Ishikawa (cell line): Measurements from ENCODE around the gene SP3.

Experiments used
- CEBPB ChIP-seq: IDR thresholded peaks from 2 replicates; pipeline ENCODE4 v1.6.1; 2012
- EP300 ChIP-seq: IDR thresholded peaks from 2 replicates; pipeline ENCODE4 v1.6.1; 2012; ENCODE audit warnings: borderline replicate concordance
- RAD21 ChIP-seq: IDR thresholded peaks from 2 replicates; pipeline ENCODE4 v1.6.1; 2012; ENCODE audit warnings: low read depth
- TAF1 ChIP-seq: IDR thresholded peaks from 2 replicates; pipeline ENCODE4 v1.6.1; 2012; ENCODE audit warnings: low read depth, mild to moderate bottlenecking
- TCF12 ChIP-seq: IDR thresholded peaks from 2 replicates; pipeline ENCODE4 v1.6.1; 2012; ENCODE audit warnings: low read depth
- YY1 ChIP-seq: IDR thresholded peaks from 2 replicates; pipeline ENCODE4 v1.6.1; 2012; ENCODE audit warnings: low read depth
- ZBTB7A ChIP-seq: IDR thresholded peaks from 2 replicates; pipeline ENCODE4 v1.6.1; 2012; ENCODE audit warnings: low read depth
- TF ChIP-seq, protein P1 (sequence below): IDR thresholded peaks from 2 replicates; pipeline ENCODE4 v1.6.1; 2012
- TF ChIP-seq, protein P2 (sequence below): IDR thresholded peaks from 2 replicates; pipeline ENCODE4 v1.6.1; 2012
- TF ChIP-seq, protein P3 (sequence below): IDR thresholded peaks from 2 replicates; pipeline ENCODE4 v1.6.1; 2012; ENCODE audit warnings: low read depth, mild to moderate bottlenecking

DNA sequence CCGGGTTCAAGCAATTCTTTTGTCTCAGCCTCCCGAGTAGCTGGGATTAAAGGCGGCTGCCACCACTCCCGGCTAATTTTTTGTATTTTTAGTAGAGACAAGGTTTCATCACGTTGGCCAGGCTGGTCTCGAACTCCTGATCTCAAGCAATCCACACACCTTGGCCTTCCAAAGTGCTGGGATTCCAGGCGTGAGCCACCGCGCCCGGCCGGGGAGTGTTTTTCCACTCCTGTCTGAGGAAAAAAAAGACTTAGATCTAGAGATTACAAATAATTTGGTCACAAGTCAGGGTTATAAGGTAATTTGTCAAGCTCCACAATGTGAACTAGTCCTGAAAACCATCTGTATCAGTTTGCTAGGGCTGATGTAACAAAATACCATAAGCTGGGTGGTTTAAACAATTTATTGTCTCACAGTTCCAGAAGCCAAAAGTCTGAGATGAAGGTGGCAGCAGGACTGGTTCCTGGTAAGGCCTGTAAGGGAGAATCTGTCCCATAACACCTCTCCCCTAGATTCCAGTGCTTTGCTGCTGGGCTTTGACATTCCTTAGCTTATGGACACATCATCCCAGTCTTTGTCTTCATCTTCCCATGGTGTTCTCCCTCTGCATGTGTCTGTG lies 40.7 kb upstream of the SP3 start:
- TF ChIP-seq, protein P1, sequence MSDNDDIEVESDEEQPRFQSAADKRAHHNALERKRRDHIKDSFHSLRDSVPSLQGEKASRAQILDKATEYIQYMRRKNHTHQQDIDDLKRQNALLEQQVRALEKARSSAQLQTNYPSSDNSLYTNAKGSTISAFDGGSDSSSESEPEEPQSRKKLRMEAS = no peak
- TF ChIP-seq RAD21 = no peak
- TF ChIP-seq ZBTB7A = no peak
- TF ChIP-seq YY1 = no peak
- no peak for TF ChIP-seq CEBPB
- TF ChIP-seq EP300 = no peak
- TF ChIP-seq TAF1 = no peak
- TF ChIP-seq, protein P2, sequence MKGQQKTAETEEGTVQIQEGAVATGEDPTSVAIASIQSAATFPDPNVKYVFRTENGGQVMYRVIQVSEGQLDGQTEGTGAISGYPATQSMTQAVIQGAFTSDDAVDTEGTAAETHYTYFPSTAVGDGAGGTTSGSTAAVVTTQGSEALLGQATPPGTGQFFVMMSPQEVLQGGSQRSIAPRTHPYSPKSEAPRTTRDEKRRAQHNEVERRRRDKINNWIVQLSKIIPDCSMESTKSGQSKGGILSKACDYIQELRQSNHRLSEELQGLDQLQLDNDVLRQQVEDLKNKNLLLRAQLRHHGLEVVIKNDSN = no peak
- no peak for TF ChIP-seq TCF12
- TF ChIP-seq, protein P3, sequence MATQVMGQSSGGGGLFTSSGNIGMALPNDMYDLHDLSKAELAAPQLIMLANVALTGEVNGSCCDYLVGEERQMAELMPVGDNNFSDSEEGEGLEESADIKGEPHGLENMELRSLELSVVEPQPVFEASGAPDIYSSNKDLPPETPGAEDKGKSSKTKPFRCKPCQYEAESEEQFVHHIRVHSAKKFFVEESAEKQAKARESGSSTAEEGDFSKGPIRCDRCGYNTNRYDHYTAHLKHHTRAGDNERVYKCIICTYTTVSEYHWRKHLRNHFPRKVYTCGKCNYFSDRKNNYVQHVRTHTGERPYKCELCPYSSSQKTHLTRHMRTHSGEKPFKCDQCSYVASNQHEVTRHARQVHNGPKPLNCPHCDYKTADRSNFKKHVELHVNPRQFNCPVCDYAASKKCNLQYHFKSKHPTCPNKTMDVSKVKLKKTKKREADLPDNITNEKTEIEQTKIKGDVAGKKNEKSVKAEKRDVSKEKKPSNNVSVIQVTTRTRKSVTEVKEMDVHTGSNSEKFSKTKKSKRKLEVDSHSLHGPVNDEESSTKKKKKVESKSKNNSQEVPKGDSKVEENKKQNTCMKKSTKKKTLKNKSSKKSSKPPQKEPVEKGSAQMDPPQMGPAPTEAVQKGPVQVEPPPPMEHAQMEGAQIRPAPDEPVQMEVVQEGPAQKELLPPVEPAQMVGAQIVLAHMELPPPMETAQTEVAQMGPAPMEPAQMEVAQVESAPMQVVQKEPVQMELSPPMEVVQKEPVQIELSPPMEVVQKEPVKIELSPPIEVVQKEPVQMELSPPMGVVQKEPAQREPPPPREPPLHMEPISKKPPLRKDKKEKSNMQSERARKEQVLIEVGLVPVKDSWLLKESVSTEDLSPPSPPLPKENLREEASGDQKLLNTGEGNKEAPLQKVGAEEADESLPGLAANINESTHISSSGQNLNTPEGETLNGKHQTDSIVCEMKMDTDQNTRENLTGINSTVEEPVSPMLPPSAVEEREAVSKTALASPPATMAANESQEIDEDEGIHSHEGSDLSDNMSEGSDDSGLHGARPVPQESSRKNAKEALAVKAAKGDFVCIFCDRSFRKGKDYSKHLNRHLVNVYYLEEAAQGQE = no peak
